Activated CD4-positive, alpha-beta memory T cell treated with anti-CD3 and anti-CD28 coated beads for 36 hours (primary cell): ENCODE measurements around the gene ANAPC2. TPM values are rescaled to one million over a fixed set of nuclear protein-coding genes. Genes with fewer than 3 reads are reported as not detected.

Source experiments
- CTCF ChIA-PET: fragments of 350-600 bp; sonication (Branson Sonifier 250); formaldehyde crosslinking; loops from one replicate; lab custom pipeline; 2021; ENCODE audit warnings: antibody characterized with exemption, inconsistent platforms; lab: Charles Lee
- POLR2A ChIA-PET: fragments of 350-600 bp; sonication (Branson Sonifier 250); formaldehyde crosslinking; loops from one replicate; lab custom pipeline; 2021; ENCODE audit warnings: antibody characterized with exemption; lab: Charles Lee
- DNase-seq: peaks from one replicate; pipeline ENCODE4 v3.0.0-alpha.2; 2020
- H3K27ac Mint-ChIP-seq: one replicate; pipeline ENCODE4 v1.8.0; 2021; ENCODE audit warnings: mixed read lengths
- H3K27me3 Mint-ChIP-seq: one replicate; pipeline ENCODE4 v1.8.0; 2021; ENCODE audit warnings: mixed read lengths
- H3K36me3 Mint-ChIP-seq: one replicate; pipeline ENCODE4 v1.8.0; 2021; ENCODE audit warnings: mixed read lengths
- H3K4me1 Mint-ChIP-seq: one replicate; pipeline ENCODE4 v1.8.0; 2021; ENCODE audit warnings: low read depth, mixed read lengths
- H3K4me3 Mint-ChIP-seq: one replicate; pipeline ENCODE4 v1.8.0; 2021; ENCODE audit warnings: mild to moderate bottlenecking, mixed read lengths
- H3K9me3 Mint-ChIP-seq: one replicate; pipeline ENCODE4 v1.8.0; 2021; ENCODE audit warnings: mixed read lengths
- intact Hi-C: fragments of 100-400 bp; cut with micrococcal nuclease; formaldehyde crosslinking; loops from one replicate; pipeline ENCODE4 v1.15.1; 2023
- total RNA-seq, 2 experiments: library from RNA; stranded (reverse); gene quantifications; one replicate each; pipeline ENCODE4 v1.2.3, GENCODE V29; 2021

ANAPC2 gene
- total RNA-seq, 2 experiments from 2014 or later = 36.3 to 36.9 TPM

- POLR2A ChIA-PET = no interaction called here
- CTCF ChIA-PET = interaction anchor here (0.6 to 3.2 kb wide), 17 partner anchors 13 to 358 kb away, joined by 3 to 13 read pairs (median 3); partner anchors contain the start of genes CYSRT1, MAN1B1, RNF224 and SSNA1
- Mint-ChIP-seq H3K4me1 (no peaks in the 10 kb centered on the region), H3K27me3 (peaks cover 6% of the 10 kb centered on the region), H3K27ac (no peak overlapping the region), H3K4me3 (no peak overlapping the region), H3K36me3 (no peaks in the 10 kb centered on the region), H3K9me3 (no peaks in the 10 kb centered on the region)
- DNase-seq = peak; percentile 45
- intact Hi-C loops = no loop called here
Observed at GRCh38 chr9:137176302-137177182, 11.8 kb downstream of the ANAPC2 start.

GRCh38 chr9:137175345-137175961 is 12.9 kb downstream of the ANAPC2 start:
- CTCF ChIA-PET = interaction anchor here (1.0 to 3.2 kb wide), 5 partner anchors 46 to 80 kb away, joined by 3 to 13 read pairs (median 3); partner anchors contain the start of gene TUBB4B
- H3K4me1 Mint-ChIP-seq = no peaks in the 10 kb centered on the region
- POLR2A ChIA-PET = no interaction called here

GRCh38 chr9:137174722-137175293 is 13.6 kb downstream of the ANAPC2 start:
- H3K4me3 Mint-ChIP-seq = no peak overlapping the region
- H3K4me1 Mint-ChIP-seq = no peaks in the 10 kb centered on the region
- CTCF ChIA-PET = interaction anchor here (0.6 to 3.2 kb wide), 4 partner anchors 38 to 107 kb away, joined by 3 to 13 read pairs (median 6); no protein-coding TSS in a partner anchor
- POLR2A ChIA-PET = interaction anchor here (0.5 kb wide), 1 partner anchor 87 kb away, joined by 3 read pairs; no protein-coding TSS in a partner anchor
- no peak overlapping the region for H3K27ac Mint-ChIP-seq
- intact Hi-C loops = no loop called here
- peaks cover 15% of the 10 kb centered on the region for H3K27me3 Mint-ChIP-seq
- DNase-seq = peak; percentile 45
- no peaks in the 10 kb centered on the region for H3K9me3 Mint-ChIP-seq
- no peaks in the 10 kb centered on the region for H3K36me3 Mint-ChIP-seq

More at GRCh38 chr9:137175345-137175961, 12.9 kb downstream of the ANAPC2 start:
- intact Hi-C loops = no loop called here
- Mint-ChIP-seq H3K36me3 (no peaks in the 10 kb centered on the region), H3K27me3 (peaks cover 9% of the 10 kb centered on the region), H3K27ac (no peak overlapping the region), H3K4me3 (no peak overlapping the region), H3K9me3 (no peaks in the 10 kb centered on the region)
- peak; percentile 54 for DNase-seq

GRCh38 chr9:137173796-137174664 is 14.3 kb downstream of the ANAPC2 start:
- Mint-ChIP-seq H3K4me1 (no peaks in the 10 kb centered on the region), H3K9me3 (no peaks in the 10 kb centered on the region), H3K27ac (no peak overlapping the region), H3K36me3 (no peaks in the 10 kb centered on the region), H3K4me3 (no peak overlapping the region), H3K27me3 (peaks cover 17% of the 10 kb centered on the region)
- no peak for DNase-seq
- intact Hi-C loops = no loop called here
- POLR2A ChIA-PET = interaction anchor here (0.5 kb wide), 1 partner anchor 86 kb away, joined by 3 read pairs; no protein-coding TSS in a partner anchor
- CTCF ChIA-PET = interaction anchor here (1.1 to 3.2 kb wide), 3 partner anchors 37 to 62 kb away, joined by 3 to 13 read pairs (median 6); no protein-coding TSS in a partner anchor

GRCh38 chr9:137172901-137173795 is 15.2 kb downstream of the ANAPC2 start:
- H3K9me3 Mint-ChIP-seq = no peaks in the 10 kb centered on the region
- no peak overlapping the region for H3K27ac Mint-ChIP-seq
- ChIA-PET POLR2A (no interaction called here), CTCF (interaction anchor here (1.8 kb wide), 1 partner anchor 63 kb away, joined by 6 read pairs; no protein-coding TSS in a partner anchor)
- H3K27me3 Mint-ChIP-seq = peaks cover 19% of the 10 kb centered on the region
- H3K36me3 Mint-ChIP-seq = no peaks in the 10 kb centered on the region
- intact Hi-C loops = no loop called here
- no peak for DNase-seq
- H3K4me1 Mint-ChIP-seq = peaks cover 2% of the 10 kb centered on the region
- H3K4me3 Mint-ChIP-seq = no peak overlapping the region

- intact Hi-C loops = no loop called here
- H3K27me3 Mint-ChIP-seq = peaks cover 26% of the 10 kb centered on the region
- H3K27ac Mint-ChIP-seq = no peak overlapping the region
- CTCF ChIA-PET = interaction anchor here (1.5 kb wide), 1 partner anchor 76 kb away, joined by 5 read pairs; no protein-coding TSS in a partner anchor
- no peaks in the 10 kb centered on the region for H3K9me3 Mint-ChIP-seq
- peaks cover 6% of the 10 kb centered on the region for H3K4me1 Mint-ChIP-seq
- POLR2A ChIA-PET = interaction anchor here (1.3 kb wide), 1 partner anchor 17 kb away, joined by 5 read pairs; the partner anchor contains the start of genes ANAPC2 and SSNA1
- H3K36me3 Mint-ChIP-seq = no peaks in the 10 kb centered on the region
- DNase-seq = no peak
- H3K4me3 Mint-ChIP-seq = no peak overlapping the region
Observed at GRCh38 chr9:137171149-137171900, 17.0 kb downstream of the ANAPC2 start.

- Mint-ChIP-seq H3K27me3 (peaks cover 27% of the 10 kb centered on the region), H3K4me1 (peaks cover 6% of the 10 kb centered on the region), H3K9me3 (no peaks in the 10 kb centered on the region), H3K36me3 (no peaks in the 10 kb centered on the region), H3K4me3 (no peak overlapping the region), H3K27ac (no peak overlapping the region)
- ChIA-PET CTCF (interaction anchor here (1.2 to 1.5 kb wide), 2 partner anchors 75 to 103 kb away, joined by 3 to 5 read pairs; no protein-coding TSS in a partner anchor), POLR2A (interaction anchor here (1.3 kb wide), 1 partner anchor 18 kb away, joined by 5 read pairs; the partner anchor contains the start of genes ANAPC2 and SSNA1)
- DNase-seq = no peak
- intact Hi-C loops = no loop called here
Observed at GRCh38 chr9:137170486-137171148, 17.7 kb downstream of the ANAPC2 start.

GRCh38 chr9:137169896-137170358 is 18.4 kb downstream of the ANAPC2 start, which contains the start of gene LRRC26:
Gene LRRC26 (minus strand): TSS chr9:137170051. CDS start chr9:137169943, 108 bp downstream.
- no peak within 1 kb of the TSS for H3K4me3 Mint-ChIP-seq
- DNase-seq = no peak
- ChIA-PET CTCF (interaction anchor here (1.2 to 1.5 kb wide), 2 partner anchors 74 to 102 kb away, joined by 3 to 5 read pairs; no protein-coding TSS in a partner anchor), POLR2A (no interaction called here)
- peaks cover 6% of the 10 kb centered on the region for H3K4me1 Mint-ChIP-seq
- H3K27me3 Mint-ChIP-seq = peaks cover 33% of the 10 kb centered on the region
- intact Hi-C loops = no loop called here
- no peaks in the 10 kb centered on the region for H3K36me3 Mint-ChIP-seq
- no peak within 1 kb of the TSS for H3K27ac Mint-ChIP-seq
- no peaks in the 10 kb centered on the region for H3K9me3 Mint-ChIP-seq
